T-helper 2 cell (primary cell): Measurements from ENCODE around the gene GPX3.
A peak's percentile ranks its signal among the peaks of the same experiment; 100 is the strongest.

Source experiments
- DNase-seq, 5 experiments: peaks; one replicate each; pipeline versions ENCODE4 v3.0.0 to v3.0.0-alpha.2; 2012 to 2022

GPX3 gene

GRCh38 chr5:151058301-151058700 is 37.9 kb downstream of the GPX3 start:
- DNase-seq = no peak

GRCh38 chr5:151058891-151059489 is 38.6 kb downstream of the GPX3 start:
- DNase-seq = no peak

GRCh38 chr5:151060742-151061141 is 40.4 kb downstream of the GPX3 start:
- DNase-seq = no peak

- no peak for DNase-seq
Measured at GRCh38 chr5:151062405-151063141, 42.2 kb downstream of the GPX3 start.

DNA sequence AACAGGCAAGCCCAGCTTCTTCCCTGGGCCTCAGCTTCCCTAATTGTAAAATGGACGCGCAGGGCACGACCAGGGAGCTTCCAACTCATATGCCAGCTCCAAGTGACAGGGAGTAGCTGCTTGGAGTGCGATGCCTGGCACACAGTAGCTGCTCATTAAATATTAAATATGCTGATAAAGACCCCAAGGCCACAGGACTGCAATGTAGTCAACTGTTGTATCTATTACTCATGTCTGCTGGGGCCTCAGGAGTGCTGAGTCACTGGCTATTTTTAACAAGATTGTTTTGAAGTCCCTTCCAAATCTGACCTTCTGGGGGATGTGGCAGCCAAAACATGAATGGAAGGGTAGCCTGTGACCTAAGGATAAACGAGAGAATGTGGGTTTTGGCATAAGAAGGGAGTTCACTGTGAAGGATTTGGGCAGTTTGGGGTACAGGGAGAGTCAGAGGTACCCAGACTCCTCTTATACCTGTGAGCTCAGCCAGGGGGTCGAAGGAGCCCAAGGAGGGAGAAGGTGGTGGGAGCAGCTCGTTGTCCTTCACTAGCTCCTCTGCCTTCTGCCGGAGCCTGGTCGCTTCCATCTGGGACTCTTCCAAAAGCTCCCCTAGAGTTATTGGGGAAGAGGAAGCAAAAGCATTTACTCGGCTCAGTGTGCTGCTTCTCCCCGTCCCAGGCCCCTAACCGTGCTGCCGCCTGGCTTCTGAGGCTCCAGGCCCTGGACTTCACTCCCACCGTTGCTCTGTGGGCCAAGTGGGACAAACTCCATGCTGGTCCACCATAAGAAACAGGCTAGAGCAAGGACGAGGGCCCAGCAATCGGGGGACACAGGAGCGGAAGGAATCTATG is 43.0 kb downstream of the GPX3 start:
- no peak for DNase-seq

DNA sequence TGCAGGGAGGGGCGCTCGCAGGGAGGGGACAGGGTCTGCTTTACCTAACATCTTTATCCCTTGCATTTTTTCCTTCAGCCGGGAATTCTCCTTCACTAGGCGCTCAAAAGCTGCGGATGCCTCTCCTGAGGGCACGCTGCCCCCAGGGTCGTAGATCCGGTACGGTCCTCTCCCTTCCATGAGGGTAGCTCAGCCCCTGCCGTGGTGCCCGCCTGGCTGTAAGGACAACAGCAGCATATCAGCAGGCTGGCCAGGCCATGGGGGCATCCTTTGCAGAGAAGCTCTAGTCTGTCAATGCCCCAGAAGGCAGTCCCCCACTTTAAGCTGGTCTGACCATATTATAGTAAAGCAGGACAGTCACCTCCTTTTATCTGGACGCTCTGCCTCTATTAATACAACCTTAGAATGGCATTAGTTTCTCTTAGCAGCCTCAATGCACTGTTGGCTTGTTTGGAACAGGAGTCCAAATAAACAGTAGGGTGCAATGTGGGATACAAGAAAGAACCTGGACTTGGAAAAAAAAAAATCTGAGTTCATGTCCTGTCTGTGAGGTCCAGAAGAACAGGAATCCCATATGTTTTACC is 44.6 kb downstream of the GPX3 start:
- DNase-seq = no peak

DNA sequence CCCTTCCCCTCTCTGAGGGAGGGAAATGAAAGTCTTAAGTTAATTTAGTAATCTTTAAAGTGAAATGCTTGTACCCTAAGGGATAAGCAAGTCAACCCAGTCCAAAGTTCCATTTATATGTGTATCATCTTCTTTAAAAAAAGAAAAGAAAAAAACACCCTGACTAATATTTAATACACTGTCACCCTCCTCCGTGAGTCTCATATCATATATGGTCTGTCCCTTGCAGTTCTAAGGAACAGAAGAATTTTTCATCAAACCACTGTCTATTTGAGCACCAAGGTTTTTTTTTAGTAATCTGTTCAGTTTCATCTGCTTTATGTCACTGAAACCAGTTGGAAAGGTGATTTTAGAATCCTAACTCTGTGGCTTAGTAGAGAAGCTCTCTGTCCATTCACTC is 45.2 kb downstream of the GPX3 start:
- no peak for DNase-seq

GRCh38 chr5:151066920-151067319 is 46.5 kb downstream of the GPX3 start:
- DNase-seq = no peak

GRCh38 chr5:151067632-151068432 is 47.4 kb downstream of the GPX3 start:
- no peak for DNase-seq

GRCh38 chr5:151068433-151069197 is 48.2 kb downstream of the GPX3 start:
- peak in 3 of 5 experiments; percentile 31 to 72 (median 43) for DNase-seq

GRCh38 chr5:151070449-151070848 is 50.1 kb downstream of the GPX3 start:
- DNase-seq = no peak

DNA sequence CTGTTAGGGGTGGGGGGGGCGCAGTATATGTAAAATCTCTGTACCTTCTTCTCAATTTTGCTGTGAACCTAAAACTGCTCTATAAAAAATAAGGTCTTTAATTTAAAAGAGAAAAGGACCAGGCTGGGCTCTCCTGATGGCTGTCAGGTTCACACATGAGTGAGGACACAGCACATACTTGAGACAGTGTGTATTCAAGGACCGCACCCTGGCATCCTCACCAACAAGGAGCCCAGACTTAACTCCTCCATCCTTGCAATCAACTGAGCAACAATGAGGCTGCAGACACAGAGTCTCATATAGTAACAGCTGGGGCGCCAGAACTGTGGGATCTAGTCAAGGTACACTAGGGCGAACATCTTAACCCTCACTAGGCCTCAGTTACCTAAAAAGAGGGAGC is 50.6 kb downstream of the GPX3 start:
- no peak for DNase-seq

DNA sequence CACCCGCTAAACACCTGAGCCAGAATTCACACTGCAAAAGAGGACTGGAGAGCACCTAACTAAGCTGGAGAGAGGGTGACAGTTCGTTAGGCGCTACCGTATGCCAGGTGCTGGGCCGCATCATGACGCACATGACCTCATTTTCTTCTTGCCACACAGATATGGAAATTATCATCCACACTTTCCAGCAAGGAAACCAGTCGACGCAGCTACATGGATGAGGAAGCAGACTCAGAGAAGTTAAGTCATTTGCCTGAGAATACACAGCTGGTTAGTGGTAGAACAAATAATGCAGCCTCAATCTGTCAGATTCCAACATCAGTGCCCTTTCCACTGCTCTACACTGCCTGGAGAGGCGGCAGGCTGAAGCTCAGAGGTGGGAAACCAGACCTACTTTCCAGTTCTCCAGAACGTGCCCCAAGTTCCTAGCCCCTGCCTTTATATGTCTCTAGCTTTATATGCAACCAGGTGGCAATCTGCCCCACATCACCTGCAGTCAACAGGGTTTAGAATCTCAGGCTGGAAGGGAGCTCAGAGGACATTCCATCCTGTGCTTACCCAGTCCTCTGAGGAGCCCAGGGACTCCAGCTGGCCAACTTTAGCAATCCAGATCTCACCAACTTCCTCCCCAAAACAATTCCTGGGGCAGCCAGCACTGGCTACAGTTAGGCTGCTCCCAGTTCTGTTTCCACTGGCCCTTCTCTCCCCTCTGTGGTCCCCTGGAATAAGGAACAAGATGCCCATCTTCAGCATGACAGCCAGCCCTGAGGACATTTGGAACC is 51.6 kb downstream of the GPX3 start:
- no peak for DNase-seq

DNA sequence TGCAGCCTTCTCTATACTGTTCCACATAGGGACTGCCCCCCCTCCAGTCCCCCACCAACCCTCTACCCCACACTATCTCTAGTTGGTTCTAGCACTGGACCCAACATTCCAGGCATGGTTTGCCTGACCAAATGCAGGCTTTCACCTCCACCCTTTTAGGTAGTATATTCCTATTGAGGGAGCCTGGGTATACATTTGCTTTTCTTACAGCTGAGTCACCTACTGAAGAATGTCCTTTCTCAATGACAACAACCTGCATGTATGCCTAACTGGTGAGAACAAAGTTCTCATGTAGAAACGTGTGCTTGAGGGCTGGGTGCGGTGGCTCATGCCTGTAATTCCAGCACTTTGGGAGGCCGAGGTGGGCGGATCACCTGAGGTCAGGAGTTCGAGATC is 52.2 kb downstream of the GPX3 start:
- no peak for DNase-seq

GRCh38 chr5:151073280-151073679 is 52.9 kb downstream of the GPX3 start:
- no peak for DNase-seq

GRCh38 chr5:151074557-151074956 is 54.2 kb downstream of the GPX3 start:
- no peak for DNase-seq

- DNase-seq = no peak
Measured at GRCh38 chr5:151075698-151076331, 55.4 kb downstream of the GPX3 start.

GRCh38 chr5:151076616-151077015 is 56.2 kb downstream of the GPX3 start:
- DNase-seq = no peak

GRCh38 chr5:151077419-151077818 is 57.0 kb downstream of the GPX3 start:
- no peak for DNase-seq

DNA sequence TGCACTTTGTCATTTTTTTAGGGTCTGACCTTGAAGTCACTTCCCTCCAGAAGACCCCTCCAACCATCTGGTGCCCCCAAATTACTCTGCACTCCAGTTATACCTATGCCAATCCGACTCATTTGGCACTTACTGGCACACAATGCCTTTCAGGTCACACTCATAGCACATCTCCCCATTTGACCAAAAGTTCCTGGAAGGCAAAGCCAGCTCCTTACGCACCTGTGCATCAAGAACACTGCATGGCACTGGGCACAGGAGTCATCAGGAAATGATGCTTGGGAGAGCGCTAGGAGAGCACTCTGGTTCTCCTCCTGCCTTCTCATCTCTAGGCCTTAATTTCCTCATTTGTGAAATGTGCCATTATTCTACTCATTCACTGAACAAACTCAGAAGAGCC is 57.6 kb downstream of the GPX3 start:
- no peak for DNase-seq
